ENCODE data around the gene NCAM1.

Gene NCAM1

GRCh38 chr11:113174882-113175281 is 213.7 kb downstream of the NCAM1 start:
- DNase-seq, result no peak

- DNase-seq, result no peak
Measured at GRCh38 chr11:113176599-113177360, 215.6 kb downstream of the NCAM1 start.

DNA sequence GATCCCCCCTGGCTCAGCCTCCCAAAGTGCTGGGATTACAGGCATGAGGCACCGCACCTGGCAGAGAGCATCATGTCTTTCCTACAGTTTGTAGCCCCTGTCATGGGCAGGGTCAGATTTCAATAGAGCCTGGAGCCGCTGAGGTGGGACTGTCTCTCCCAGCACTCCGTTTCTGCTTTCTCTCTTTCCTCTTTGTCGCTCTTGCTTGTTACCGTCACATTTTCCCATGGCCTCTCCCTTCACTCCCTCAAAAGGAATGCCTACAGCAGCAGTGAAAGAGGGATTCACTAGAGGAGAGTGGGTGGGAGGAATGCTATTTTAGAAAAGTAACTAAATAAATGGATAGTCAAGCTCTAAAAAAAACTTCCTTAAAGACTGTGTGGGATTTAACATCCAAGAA is 216.5 kb downstream of the NCAM1 start:
- no peak for DNase-seq

DNA sequence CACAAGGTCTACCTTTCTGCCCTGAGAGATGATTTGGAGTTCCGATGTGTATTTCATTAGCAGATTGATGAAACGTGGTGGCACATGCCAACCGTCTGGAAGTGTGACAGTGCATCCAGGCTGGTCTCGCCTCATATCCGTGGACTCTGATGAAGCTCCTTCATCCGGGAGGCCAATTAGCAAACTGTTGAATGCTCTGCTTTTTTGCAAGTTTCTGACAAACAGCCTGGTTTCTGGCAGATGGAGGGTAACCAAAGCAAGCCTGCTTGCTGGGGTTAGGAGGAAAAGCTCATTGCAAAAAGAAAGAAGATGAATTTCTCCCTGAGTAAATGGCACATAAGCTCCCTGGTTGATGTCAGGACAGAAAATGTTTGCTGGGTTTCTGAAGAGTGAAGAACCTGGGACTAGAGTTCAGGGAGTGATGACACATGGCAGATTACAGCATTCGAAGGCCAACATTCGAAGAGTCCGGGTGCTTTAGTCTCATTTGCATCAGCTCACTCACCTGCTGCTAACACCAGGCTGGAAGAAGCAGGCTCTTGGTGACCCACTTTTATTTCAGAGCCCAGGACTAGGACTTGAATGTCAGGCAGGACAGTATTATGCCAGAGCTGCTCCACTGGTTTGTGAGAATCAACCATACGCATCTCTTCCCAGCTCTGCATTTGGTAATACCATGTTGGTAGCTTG is 217.3 kb downstream of the NCAM1 start:
- DNase-seq, result no peak

DNA sequence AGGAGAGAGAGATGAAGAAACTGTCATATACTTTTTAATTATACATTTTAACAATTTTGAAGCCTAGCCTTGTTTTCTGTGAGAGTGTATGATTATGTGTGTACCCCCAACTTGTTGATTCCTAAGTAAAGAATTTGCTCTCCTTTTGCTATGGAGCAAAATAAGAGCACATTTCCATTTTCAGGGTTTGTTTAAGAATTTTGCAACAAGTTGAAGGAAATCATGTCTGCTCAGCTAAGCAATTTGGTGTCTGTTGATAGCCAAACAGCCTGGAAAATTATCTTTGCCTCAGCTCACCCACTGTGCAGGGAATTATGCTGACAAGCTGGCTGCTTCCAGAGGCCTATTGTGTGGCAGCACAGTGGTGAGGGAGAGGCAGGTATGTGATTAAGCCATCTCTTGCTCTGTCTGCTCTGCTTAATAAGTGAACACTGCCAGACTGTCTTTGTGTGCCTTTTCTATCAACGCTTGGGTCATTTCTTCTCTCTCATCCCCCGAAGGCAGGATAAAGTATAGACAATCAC is 218.0 kb downstream of the NCAM1 start:
- DNase-seq, result no peak

DNA sequence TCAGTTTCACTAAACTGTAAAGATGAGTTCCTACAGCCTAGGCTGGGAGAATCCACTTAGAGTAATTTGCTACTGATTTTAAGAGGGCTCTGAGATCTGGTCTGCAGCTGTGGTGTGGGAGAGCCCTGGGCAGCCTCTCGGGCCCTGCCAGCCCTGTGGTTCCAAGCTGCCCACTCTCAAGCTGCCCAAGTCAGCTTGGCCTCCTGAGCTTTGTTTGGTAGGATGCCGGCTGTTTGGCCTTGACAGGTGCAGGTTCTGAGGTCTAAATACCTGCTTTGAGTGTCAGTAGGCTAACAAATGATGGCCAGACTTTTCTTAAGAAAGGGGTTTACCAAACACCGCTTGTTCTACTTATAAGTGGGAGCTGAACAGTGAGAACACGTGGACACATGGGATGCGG is 219.9 kb downstream of the NCAM1 start:
- no peak for DNase-seq

- no peak for DNase-seq
Measured at GRCh38 chr11:113182288-113182687, 221.1 kb downstream of the NCAM1 start.

DNA sequence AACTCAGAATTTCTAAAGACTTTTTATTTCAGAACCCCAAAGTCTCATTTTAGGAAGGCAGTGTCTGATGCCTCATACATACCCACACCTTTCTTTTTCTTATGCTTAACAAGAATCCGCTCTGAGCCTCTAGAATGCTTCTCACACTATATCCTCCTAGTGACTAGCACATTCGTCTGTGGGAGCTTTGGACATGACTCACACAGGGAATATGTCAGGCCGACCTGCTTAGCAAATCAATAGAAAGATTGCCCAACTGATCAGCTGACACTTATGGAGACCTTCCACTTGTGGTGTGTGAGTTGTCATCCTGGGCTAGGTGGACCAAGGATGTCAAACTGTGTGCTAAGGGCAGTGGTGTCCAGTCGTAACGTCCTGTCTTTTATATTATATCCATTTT is 223.3 kb downstream of the NCAM1 start:
- DNase-seq, result peak; percentile 81

- peak; percentile 78 for DNase-seq
Measured at GRCh38 chr11:113188371-113188834, 227.2 kb downstream of the NCAM1 start.

GRCh38 chr11:113189909-113190667 is 228.9 kb downstream of the NCAM1 start:
- peak; percentile 83 for DNase-seq

- DNase-seq, result no peak
Measured at GRCh38 chr11:113192121-113192925, 231.1 kb downstream of the NCAM1 start.

- DNase-seq, result no peak
Measured at GRCh38 chr11:113193016-113193415, 231.8 kb downstream of the NCAM1 start.

GRCh38 chr11:113193946-113194345 is 232.7 kb downstream of the NCAM1 start:
- no peak for DNase-seq

DNA sequence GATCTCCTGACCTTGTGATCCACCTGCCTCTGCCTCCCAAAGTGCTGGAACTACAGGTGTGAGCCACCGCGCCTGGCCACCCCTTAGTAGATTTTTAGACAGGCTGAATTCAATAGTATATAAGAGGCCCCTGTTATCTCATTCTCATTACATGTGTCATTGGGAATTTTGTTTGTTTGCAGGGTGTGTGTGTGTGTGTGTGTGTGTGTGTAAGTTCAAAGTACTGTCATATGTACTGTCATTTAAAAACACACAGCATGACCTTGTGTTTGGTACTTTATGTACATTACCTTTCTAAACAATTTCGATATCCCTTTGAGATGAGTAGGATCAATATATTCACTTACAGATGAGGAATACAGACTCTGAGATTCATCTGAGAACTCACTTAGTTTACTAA is 234.5 kb downstream of the NCAM1 start:
- DNase-seq, result no peak

DNA sequence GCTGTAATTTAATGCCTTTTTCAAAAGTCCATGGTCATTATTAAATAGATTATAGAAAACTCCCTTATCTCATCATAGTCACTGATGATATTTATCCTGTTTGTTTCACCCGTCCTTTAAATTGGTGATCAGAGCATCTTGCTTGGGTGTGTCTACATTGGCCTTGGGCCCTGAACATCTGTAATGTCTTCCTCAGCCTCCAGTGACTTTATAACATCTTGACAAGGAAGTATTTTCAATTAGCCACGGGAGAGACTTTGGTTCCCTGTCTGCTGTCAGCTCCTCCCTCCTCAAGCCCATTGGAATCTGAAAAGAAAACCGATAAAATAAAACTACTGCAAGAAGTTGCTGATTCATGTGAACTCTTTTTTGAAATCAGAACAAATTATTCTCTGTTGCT is 236.2 kb downstream of the NCAM1 start:
- no peak for DNase-seq

GRCh38 chr11:113198972-113199661 is 237.9 kb downstream of the NCAM1 start:
- no peak for DNase-seq

DNA sequence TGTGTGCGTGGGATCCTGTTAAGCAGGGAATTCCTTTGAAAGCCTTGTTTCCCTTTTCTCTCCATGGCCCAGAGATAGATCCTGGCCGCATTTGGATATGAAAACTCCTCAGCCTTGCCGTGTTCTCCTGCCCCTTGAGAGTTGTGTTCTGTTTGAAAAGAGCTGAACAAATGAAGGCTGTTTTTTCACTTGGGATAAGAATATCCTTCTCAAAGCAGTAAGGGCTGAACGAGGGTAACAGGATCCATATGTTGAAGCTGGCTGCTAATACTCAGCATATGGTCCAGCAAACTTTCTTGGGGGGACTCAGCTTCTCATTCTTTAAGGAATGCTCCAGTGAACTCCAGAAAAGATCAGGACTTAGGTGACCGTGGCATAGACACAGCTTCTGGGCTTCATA is 238.6 kb downstream of the NCAM1 start:
- DNase-seq, result no peak

- no peak for DNase-seq
Measured at GRCh38 chr11:113201054-113201818, 240.0 kb downstream of the NCAM1 start.

DNA sequence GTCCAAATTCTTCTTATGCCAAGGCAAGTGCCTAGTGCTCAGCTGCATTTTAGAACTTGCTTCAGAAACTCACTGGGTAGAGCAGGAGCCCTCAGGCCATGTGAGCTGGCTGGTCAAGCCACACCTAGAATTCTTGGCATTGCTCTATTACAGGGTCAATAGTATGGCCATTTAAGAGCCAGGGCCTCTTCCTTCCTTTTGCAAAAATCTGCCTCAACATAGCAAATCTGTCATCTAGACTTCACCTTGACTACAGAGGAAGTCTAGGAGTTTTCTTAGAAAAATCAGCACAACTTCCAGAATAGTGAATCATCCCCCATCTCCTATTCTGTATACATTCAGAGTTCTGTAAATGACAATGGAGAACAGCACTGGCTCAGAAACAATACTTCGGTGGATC is 241.2 kb downstream of the NCAM1 start:
- no peak for DNase-seq

DNA sequence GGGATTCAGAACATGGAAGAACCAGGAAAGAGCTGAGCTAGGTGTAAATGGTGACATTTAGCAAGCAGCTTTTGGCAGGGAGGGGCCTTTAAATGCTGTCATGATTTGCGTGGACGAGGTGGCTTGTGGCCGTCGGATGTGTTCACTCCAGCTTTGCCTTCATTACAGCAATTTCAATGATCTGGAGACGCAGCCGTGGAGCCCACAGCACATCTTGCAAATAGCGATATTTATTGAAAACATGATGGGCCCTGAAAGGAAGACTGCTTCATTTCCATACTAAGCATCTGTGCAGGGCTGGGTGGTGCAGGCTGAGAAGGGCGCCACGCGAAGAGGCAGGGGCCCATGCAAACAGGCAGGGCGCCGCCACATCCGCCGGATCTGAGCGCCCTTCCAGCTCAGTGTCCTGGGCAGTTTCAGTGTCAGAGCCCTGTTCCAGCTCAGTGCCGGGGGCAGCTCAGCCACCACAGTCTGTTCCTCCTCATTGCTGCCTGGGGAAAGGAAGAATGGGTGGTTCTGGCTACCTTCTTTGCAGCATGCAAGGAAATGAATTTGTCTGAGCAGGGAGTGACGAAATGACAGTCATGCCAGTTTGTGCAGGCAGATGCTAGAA is 242.0 kb downstream of the NCAM1 start:
- DNase-seq, result no peak

GRCh38 chr11:113204280-113204679 is 243.1 kb downstream of the NCAM1 start:
- peak; percentile 80 for DNase-seq

All from suppressor macrophage treated with lipopolysaccharide for 4 hours (primary cell).